ENCODE measurements around the gene NKD2. TPM values are rescaled to one million over a fixed set of nuclear protein-coding genes. Genes with fewer than 3 reads are reported as not detected.

NKD2 gene
- total RNA-seq, 1 experiment from 2014 or later, result 12.3 TPM

DNA sequence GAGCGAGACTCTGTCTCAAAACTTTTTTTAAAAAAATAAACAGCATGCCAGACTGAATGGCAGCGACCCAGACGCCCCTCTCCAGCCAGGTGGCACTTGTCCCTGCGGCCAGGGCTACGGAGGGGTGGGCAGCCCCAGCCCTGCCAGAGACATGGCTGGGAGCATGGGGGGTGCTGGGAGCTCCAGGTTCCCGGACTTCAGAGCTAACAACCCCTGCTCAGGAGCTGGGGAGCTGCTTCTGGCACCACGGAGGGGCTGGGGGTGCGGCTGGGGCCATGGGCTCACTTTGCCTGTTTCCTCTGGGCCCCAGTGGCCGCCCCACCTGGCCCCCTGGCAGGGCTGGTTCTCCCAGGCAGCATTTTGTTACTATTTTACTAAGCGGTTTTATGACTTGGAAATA is 53.3 kb downstream of the NKD2 start:
- BruUV-seq (replicated peaks), result no TSS peak
- no peak overlapping the region for H3K4me3 ChIP-seq (ENCODE audit: low read depth in 2 of 2, low read length in 2 of 2)
- H3K27ac ChIP-seq (ENCODE audit: low read length), result no peak overlapping the region
- CTCF ChIA-PET, result no interaction called here
- ATAC-seq (no peak), DNase-seq (ENCODE audit: low read depth, low spot score) (no peak)
- peaks cover 9% of the 10 kb centered on the region for H3K36me3 ChIP-seq (ENCODE audit: control insufficient read depth, insufficient read depth, low read length)
- POLR2A ChIA-PET, result no interaction called here
- in situ Hi-C loops (cut with HindIII; ENCODE audit: low pct_unique_long_range_greater_than_20kb, low sequenced_read_pairs), result no loop called here
- TF ChIP-seq REST (IDR thresholded peaks at IDR 0.05; ENCODE audit: insufficient read depth in 1 of 2, low read depth in 2 of 2, low read length in 1 of 2) (no peak), CTCF (IDR thresholded peaks at IDR 0.05) (no peak), POLR2AphosphoS5 (IDR thresholded peaks at IDR 0.05; ENCODE audit: low read depth, low read length) (no peak)
- H3K27me3 ChIP-seq (ENCODE audit: control insufficient read depth, insufficient read depth, low read length), result no peaks in the 10 kb centered on the region
- H3K4me1 ChIP-seq (ENCODE audit: control insufficient read depth, insufficient read depth, low read length), result no peaks in the 10 kb centered on the region
- H3K9me3 ChIP-seq (ENCODE audit: control insufficient read depth, insufficient read depth, low read depth, low read length), result no peaks in the 10 kb centered on the region
- intact Hi-C loops (cut with micrococcal nuclease; ENCODE audit: unreplicated experiment), result no loop called here

DNA sequence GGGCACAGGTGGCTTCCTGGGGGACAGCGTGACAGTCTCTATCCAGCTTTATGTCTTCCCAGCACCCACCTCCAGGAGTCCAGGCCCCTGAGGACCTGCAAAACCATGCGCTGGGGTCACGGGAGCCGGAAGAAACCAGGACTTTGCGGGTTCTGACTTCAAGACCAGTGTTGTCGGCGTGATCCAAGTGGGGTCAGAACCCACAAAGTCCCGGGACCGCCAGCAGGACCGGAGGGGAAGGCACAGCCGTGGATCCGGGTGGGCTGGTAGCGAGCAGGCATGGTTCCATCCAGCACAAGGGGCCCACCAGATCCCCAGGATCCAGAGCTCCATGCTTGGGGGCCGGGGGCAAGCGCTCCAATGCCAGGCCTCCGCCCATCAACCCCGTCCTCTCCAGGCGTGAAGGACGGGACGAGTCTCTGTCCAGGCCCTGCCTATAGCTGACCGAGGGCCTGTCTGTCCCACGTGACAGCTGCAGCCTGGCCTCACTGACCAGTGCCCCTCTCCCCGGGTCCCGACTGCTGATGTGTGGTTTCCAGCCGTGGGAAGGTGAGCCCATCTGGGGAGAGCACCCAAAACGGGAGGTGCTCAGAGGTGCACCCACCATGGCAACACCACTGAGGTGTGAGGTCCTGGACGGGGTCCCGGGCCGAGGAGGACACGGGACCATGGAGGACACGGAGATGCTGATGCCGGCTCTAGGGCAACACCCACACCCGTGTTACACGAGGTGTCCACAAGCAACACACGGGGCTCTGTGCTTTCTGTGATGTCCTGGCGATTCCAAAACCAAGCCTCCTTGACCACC is 54.4 kb downstream of the NKD2 start:
- peaks cover 12% of the 10 kb centered on the region for H3K36me3 ChIP-seq (ENCODE audit: control insufficient read depth, insufficient read depth, low read length)
- TF ChIP-seq SIN3A (IDR thresholded peaks at IDR 0.05; ENCODE audit: borderline replicate concordance, insufficient read depth, low read depth, low read length) (no peak), REST (IDR thresholded peaks at IDR 0.05; ENCODE audit: insufficient read depth in 1 of 2, low read depth in 2 of 2, low read length in 1 of 2) (no peak), CTCF (IDR thresholded peaks at IDR 0.05) (no peak), TCF7L2 (IDR thresholded peaks at IDR 0.05; ENCODE audit: low read depth, low read length) (no peak), POLR2AphosphoS5 (IDR thresholded peaks at IDR 0.05; ENCODE audit: low read depth, low read length) (no peak)
- in situ Hi-C loops (cut with HindIII; ENCODE audit: low pct_unique_long_range_greater_than_20kb, low sequenced_read_pairs), result no loop called here
- H3K27me3 ChIP-seq (ENCODE audit: control insufficient read depth, insufficient read depth, low read length), result no peaks in the 10 kb centered on the region
- intact Hi-C loops (cut with micrococcal nuclease; ENCODE audit: unreplicated experiment), result no loop called here
- no peak overlapping the region for H3K27ac ChIP-seq (ENCODE audit: low read length)
- H3K4me1 ChIP-seq (ENCODE audit: control insufficient read depth, insufficient read depth, low read length), result no peaks in the 10 kb centered on the region
- no peak for ATAC-seq
- H3K4me3 ChIP-seq (ENCODE audit: low read depth in 2 of 2, low read length in 2 of 2), result no peak overlapping the region
- no peak for DNase-seq (ENCODE audit: low read depth, low spot score)
- CTCF ChIA-PET, result interaction anchor here (0.6 kb wide), 1 partner anchor 37 kb away, joined by 3 read pairs; no protein-coding TSS in a partner anchor
- POLR2A ChIA-PET, result no interaction called here
- no peaks in the 10 kb centered on the region for H3K9me3 ChIP-seq (ENCODE audit: control insufficient read depth, insufficient read depth, low read depth, low read length)
- no TSS peak for BruUV-seq (replicated peaks)

Measured in Panc1 (cell line).